ENCODE results near the gene ZNF273.
"Not testable (repeated sequence)": the region's sequence is repeated elsewhere in the genome, so short reads cannot be mapped to it uniquely, and the experiment has no call there.

The ZNF273 gene

DNA sequence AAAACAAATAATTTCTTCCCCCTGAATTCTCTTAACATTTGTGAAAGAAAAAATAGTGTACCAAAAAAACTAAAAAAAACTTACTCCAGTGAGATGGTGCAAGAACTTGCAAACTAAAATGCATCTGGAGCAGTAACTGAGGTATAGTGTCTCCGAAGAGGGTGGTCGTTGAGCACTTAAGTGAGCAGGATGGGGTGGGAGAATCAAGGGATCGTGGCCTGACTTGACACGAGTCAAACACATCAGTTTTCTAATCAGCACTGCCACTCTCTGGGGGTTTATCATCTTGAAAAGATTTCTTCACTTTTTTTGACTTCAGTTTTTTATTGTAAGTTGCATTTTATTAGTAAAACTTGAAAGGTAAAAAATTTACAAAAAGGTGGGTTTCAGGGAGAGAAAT, 2.5 kb downstream of the ZNF273 start:
- TF ChIP-seq, protein P1, sequence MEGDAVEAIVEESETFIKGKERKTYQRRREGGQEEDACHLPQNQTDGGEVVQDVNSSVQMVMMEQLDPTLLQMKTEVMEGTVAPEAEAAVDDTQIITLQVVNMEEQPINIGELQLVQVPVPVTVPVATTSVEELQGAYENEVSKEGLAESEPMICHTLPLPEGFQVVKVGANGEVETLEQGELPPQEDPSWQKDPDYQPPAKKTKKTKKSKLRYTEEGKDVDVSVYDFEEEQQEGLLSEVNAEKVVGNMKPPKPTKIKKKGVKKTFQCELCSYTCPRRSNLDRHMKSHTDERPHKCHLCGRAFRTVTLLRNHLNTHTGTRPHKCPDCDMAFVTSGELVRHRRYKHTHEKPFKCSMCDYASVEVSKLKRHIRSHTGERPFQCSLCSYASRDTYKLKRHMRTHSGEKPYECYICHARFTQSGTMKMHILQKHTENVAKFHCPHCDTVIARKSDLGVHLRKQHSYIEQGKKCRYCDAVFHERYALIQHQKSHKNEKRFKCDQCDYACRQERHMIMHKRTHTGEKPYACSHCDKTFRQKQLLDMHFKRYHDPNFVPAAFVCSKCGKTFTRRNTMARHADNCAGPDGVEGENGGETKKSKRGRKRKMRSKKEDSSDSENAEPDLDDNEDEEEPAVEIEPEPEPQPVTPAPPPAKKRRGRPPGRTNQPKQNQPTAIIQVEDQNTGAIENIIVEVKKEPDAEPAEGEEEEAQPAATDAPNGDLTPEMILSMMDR (IDR thresholded peaks at IDR 0.05) = no peak
- DNase-seq (ENCODE audit: low spot score) = no peak

DNA sequence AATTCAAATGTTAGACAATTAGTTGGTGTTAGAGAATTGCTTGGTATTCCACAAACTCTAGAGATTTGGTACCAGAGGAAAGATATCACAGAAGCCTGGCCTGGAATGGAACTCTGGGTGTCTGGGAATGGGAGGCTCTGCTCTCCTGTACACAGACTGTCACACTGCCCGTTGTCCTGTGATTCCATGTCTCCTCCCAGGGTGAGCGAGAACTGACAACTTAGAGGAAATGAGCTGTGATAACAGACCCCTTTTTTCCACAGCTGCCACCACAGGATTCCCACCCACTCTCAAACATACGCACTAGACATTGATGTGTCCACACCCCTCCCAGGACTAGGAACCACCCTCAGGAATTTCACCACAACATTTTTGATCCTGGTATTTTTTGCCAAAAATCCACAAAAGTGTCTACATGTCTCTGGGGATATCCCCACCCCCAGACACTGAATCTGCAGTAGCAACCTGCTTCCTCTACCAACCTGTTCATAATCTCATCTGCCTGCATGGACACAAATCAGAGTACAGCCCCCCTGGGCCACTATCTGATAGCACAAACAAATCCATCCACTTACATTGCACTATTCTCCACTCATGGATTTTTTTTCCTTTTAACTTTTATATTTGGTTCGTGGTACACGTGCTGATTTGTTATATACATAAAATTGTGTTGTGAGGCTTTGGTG, 4.7 kb downstream of the ZNF273 start:
- no peak for DNase-seq (ENCODE audit: low spot score)
- no peak overlapping the region for H3K27ac ChIP-seq
- TF ChIP-seq, protein P1 (IDR thresholded peaks at IDR 0.05) = no peak

More for the DNA sequence above, 2.5 kb downstream of the ZNF273 start:
- H3K27ac ChIP-seq = no peak overlapping the region
- no peak overlapping the region for H3K4me3 ChIP-seq

DNA sequence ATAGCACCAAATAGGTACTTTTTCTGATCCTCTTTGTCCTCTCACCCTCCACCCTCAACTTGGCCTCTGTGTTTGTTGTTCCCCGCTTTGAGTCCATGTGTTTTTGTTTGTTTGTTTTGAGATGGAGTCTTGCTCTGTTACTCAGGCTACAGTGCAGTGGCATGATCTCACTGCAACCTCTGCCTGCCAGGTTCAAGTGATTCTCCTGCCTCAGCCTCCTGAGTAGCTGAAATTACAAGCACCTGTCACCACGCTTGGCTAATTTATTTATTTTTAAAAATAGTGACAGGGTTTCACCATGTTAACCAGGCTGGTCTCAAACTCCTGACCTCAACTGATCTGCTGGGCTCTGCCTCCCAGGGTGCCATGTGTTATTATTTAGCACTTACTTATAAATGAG, 5.3 kb downstream of the ZNF273 start:
- no peak overlapping the region for H3K27ac ChIP-seq
- DNase-seq (ENCODE audit: low spot score) = no peak
- TF ChIP-seq, protein P1 (IDR thresholded peaks at IDR 0.05) = no peak
- H3K4me3 ChIP-seq = no peak overlapping the region

More for the DNA sequence above, 4.7 kb downstream of the ZNF273 start:
- no peak overlapping the region for H3K4me3 ChIP-seq

DNA sequence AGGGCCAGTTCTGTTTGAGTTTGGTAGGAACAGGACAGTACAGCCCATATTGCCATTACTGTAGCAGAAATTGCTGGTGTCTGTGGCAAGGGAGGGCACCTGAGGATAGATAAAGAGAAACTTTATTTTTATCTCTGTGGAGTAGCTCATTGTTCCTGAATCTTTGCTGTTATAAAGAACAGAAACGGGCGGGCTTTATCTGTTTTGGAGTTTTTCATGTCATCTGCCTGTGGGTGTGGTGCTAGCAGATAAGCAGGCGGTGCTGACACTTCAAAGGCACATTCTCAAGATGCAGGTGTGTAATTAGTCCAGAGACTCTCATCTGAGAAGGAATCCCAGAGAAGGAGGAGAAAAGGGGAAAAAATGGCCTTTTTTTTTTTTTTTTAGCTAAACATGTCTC, 11.5 kb downstream of the ZNF273 start:
- TF ChIP-seq, protein P1 (IDR thresholded peaks at IDR 0.05) = no peak
- Histone ChIP-seq H3K27ac (no peak overlapping the region), H3K4me3 (no peak overlapping the region)
- DNase-seq (ENCODE audit: low spot score) = no peak

DNA sequence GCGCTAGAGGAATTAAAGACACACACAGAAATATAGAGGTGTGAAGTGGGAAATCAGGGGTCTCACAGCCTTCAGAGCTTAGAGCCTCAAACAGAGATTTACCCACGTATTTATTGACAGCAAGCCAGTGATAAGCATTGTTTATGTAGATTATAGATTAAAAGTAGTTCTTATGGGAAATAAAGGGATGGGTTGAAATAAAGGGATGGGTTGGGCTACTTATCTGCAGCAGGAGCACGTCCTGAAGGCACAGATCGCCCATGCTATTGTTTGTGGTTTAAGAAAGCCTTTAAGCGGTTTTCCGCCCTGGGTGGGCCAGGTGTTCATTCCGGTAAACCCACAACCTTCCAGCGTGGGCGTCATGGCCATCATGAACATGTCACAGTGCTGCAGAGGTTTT, 12.2 kb downstream of the ZNF273 start:
- H3K4me3 ChIP-seq; DNase-seq (ENCODE audit: low spot score); H3K27ac ChIP-seq: not testable (repeated sequence)

DNA sequence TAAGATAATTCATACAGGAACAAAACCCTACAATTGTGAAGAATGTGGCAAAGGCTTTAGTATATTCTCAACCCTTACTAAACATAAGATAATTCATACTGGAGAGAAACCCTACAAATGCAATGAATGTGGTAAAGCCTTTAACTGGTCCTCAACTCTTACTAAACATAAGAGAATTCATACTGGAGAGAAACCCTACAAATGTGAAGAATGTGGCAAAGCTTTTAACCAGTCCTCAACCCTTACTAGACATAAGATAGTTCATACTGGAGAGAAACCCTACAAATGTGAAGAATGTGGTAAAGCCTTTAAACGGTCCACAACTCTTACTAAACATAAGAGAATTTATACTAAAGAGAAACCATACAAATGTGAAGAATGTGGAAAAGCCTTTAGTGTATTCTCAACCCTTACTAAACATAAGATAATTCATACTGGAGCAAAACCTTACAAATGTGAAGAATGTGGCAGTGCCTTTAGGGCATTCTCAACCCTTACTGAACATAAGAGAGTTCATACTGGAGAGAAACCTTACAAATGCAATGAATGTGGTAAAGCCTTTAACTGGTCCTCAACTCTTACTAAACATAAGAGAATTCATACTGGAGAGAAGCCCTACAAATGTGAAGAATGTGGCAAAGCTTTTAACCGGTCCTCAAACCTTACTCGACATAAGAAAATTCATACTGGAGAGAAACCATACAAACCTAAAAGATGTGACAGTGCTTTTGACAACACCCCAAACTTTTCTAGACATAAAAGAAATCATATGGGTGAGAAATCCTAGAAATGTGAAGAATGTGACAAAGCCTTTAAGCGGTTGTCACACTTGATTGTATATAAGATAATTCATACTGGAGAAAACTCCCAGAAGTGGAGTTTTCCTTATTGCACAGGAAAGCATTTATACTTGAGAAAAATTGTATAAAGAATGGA, 25.4 kb downstream of the ZNF273 start:
- H3K4me3 ChIP-seq; DNase-seq (ENCODE audit: low spot score); H3K27ac ChIP-seq: not testable (repeated sequence)

DNA sequence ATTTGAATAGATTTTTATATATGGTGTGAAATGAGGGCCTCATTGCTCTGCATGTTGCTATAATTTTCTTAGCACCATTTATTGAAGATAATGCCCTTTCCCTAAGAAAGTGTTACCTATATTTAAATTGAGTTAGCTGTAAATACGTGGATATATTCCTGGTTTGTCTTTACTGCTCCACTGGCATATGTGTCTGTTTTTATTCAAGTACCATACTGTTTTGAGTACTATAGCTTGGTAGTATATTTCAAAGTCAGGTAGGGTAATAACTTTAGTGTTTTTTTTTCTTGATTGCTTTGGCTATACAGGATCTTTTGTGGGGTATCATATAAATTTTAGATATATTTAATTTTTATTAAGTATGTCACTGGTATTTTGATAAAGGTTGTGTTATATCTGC, 31.4 kb downstream of the ZNF273 start:
- no peak overlapping the region for H3K4me3 ChIP-seq
- no peak overlapping the region for H3K27ac ChIP-seq
- no peak for DNase-seq (ENCODE audit: low spot score)
- TF ChIP-seq, protein P1 (IDR thresholded peaks at IDR 0.05) = no peak

DNA sequence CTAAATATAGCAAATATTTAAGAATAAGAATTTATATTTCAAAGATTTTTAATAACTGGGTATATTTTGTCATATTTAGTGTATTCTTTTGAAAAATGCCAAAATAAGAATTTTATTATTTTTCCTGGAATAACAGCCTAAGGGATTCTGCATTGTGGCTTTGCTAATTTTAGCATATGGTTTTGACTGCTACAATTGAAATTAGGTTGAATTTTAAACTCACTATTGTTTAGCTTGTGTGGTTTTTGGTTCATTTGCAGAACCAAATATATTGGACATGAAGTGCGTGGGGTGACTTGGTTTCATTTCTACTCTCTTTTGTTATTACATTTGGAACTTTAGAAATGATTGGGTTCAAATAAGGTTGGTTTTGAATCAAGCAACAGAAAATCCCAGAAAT, 35.5 kb downstream of the ZNF273 start:
- Histone ChIP-seq H3K4me3 (no peak overlapping the region), H3K27ac (no peak overlapping the region)
- TF ChIP-seq, protein P1 (IDR thresholded peaks at IDR 0.05) = no peak
- DNase-seq (ENCODE audit: low spot score) = no peak

DNA sequence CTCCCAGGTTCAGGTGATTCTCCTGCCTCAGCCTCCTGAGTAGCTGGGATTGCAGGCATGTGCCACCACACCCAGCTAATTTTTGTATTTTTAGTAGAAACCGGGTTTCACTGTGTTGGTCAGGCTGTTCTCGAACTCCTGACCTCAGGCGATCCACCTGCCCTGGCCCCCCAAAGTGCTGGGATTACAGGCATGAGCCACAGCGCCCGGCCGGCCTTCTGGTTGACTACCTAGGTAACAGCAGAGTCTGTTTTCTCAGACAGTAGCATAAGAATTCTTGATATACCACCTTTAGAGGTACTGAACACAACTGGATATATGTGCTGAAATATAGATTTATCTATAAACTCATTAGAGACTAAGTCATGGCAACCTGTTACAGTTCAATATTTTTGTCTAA, 36.9 kb downstream of the ZNF273 start:
- not testable (repeated sequence) for H3K27ac ChIP-seq; DNase-seq (ENCODE audit: low spot score); H3K4me3 ChIP-seq

DNA sequence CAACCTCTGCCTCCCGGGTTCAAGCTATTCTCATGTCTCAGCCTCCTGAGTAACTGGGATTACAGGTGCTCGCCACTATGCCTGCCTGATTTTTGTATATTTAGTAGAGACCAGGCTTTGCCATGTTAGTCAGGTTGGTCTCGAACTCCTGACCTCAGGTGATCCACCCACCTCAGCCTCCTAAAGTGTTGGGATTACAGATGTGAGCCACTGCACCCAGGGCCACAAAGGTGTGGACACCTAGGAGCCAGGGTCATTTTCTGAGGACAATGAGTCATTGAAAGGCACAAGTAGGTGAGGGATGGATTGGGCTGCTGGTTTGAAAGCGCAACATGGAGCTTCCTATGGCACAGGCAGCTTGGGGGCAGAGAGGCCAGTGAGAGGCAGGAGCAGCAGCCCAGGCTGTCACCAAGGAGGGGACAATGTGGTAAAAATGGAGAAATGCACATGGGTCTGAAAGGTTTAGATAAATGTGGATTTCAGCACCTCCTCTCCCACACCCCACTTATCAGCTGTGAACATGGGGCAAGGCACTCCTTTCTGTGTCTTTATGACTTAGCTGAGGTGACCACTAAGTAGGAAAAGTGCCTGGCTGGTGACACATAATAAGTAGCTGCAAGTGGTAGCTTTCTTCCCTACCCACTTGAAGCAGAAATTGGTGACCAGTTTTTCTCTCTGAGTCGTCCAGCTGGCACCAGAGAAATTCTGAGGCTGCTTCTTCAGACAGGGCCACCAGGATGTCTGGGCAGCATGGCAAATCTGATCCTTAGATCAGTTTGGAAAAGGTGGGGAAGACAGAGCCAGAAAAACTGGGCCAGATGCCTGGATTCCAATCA, 41.8 kb downstream of the ZNF273 start:
- not testable (repeated sequence) for H3K4me3 ChIP-seq; DNase-seq (ENCODE audit: low spot score); H3K27ac ChIP-seq
